HepG2 (cell line): ENCODE results near the gene DOCK4. TPM values are rescaled to one million over a fixed set of nuclear protein-coding genes. Genes with fewer than 3 reads are reported as not detected.

ENCODE experiments used
- ATAC-seq: fragments of 200-7000 bp; cut with Tn5 transposase; 3 replicates; pipeline ENCODE4 v1.9.1; 2020; ENCODE audit warnings: mild to moderate bottlenecking, moderate library complexity
- BruUV-seq: library from RNA; stranded (reverse); fragments of 400-500 nt; replicated peaks from 2 replicates; lab custom pipeline; 2021; lab: Mats Ljungman, UMichigan
- CTCF ChIA-PET: fragments of 300-600 bp; formaldehyde crosslinking; extraction: SDS; loops from one replicate; lab custom pipeline; 2021; ENCODE audit warnings: low total read pairs, inconsistent platforms, low intra/inter-chr PET ratio; lab: Yijun Ruan, JAX
- POLR2A ChIA-PET: fragments of 350-600 bp; sonication (Branson Sonifier 250); formaldehyde crosslinking; loops from one replicate; lab custom pipeline; 2020; ENCODE audit warnings: antibody characterized with exemption, inconsistent platforms; lab: Yijun Ruan, JAX
- DNase-seq: peaks from one replicate; pipeline ENCODE4 v3.0.0-alpha.2; 2015; ENCODE audit warnings: low spot score
- FAIRE-seq: peaks from 3 replicates; lab custom pipeline; 2011; peaks lifted over from hg19 to GRCh38; lab: Jason Lieb, UNC
- H2AFZ ChIP-seq: one replicate; pipeline ENCODE4 v1.6.1; 2011; ENCODE audit warnings: low read length, inconsistent platforms
- H3K27ac ChIP-seq: fragments of 300-600 bp; 3 replicates; pipeline ENCODE4 v1.8.0; 2011; ENCODE audit warnings: mixed run types, mild to moderate bottlenecking, mixed read lengths, low read length, inconsistent platforms; ENCODE audit not compliant: insufficient read depth; ENCODE audit errors: extremely low read length
- H3K27me3 ChIP-seq, 2 experiments: fragments of 200-600 bp in 1 of 2; 2 replicates in 1 of 2; 3 replicates in 1 of 2; pipeline versions ENCODE4 v1.6.0 to v1.8.0; 2011; ENCODE audit warnings: low read length in 2 of 2, mild to moderate bottlenecking in 2 of 2, moderate library complexity in 2 of 2, inconsistent platforms in 1 of 2; ENCODE audit not compliant: insufficient read depth in 2 of 2, control insufficient read depth in 1 of 2
- H3K36me3 ChIP-seq, 2 experiments: fragments of 200-600 bp in 1 of 2; replicated peaks in 1 of 2; 2 replicates in 1 of 2; 3 replicates in 1 of 2; pipeline versions ENCODE4 v1.5.1 to v1.8.0; 2011; ENCODE audit warnings: low read length in 2 of 2, inconsistent platforms in 1 of 2; ENCODE audit not compliant: insufficient read depth in 2 of 2, control insufficient read depth in 1 of 2
- H3K4me1 ChIP-seq: 2 replicates; pipeline ENCODE4 v1.5.1; 2012; ENCODE audit warnings: low read length, inconsistent platforms; ENCODE audit not compliant: insufficient read depth
- H3K4me2 ChIP-seq: 2 replicates; pipeline ENCODE4 v1.6.0; 2011; ENCODE audit warnings: low read depth, low read length, inconsistent platforms
- H3K4me3 ChIP-seq, 3 experiments: fragments of 200-600 bp in 1 of 3; sonication (generic), shearing (Covaris generic) in 1 of 3; replicated peaks in 1 of 3; 2 replicates each; pipeline ENCODE4 v1.5.1; 2011 to 2016; ENCODE audit warnings: low read length in 3 of 3, inconsistent platforms in 2 of 3, low read depth in 2 of 3, mild to moderate bottlenecking in 2 of 3, control low read depth in 1 of 3, mixed read lengths in 1 of 3; ENCODE audit not compliant: insufficient read depth in 1 of 3
- H3K79me2 ChIP-seq: one replicate; pipeline ENCODE4 v1.6.1; 2011; ENCODE audit warnings: low read length, inconsistent platforms; ENCODE audit not compliant: insufficient read depth
- H3K9ac ChIP-seq: 2 replicates; pipeline ENCODE4 v1.6.0; 2011; ENCODE audit warnings: mild to moderate bottlenecking, low read depth, low read length, inconsistent platforms; ENCODE audit not compliant: insufficient read depth
- H3K9me3 ChIP-seq: 2 replicates; pipeline ENCODE4 v1.5.1; 2012; ENCODE audit warnings: mild to moderate bottlenecking, low read length
- H4K20me1 ChIP-seq: 2 replicates; pipeline ENCODE4 v1.6.0; 2011; ENCODE audit warnings: inconsistent platforms, mild to moderate bottlenecking, low read length, moderate library complexity; ENCODE audit not compliant: insufficient read depth
- BCL6 ChIP-seq: IDR thresholded peaks from 2 replicates; pipeline ENCODE4 v1.6.1; 2016; ENCODE audit warnings: missing genetic modification reagents, missing compliant biosample characterization
- CREM ChIP-seq, 2 experiments: sonication (generic) in 1 of 2; formaldehyde crosslinking in 1 of 2; IDR thresholded peaks; 2 replicates each; pipeline versions ENCODE4 v1.4.0 to v1.6.1; 2016 to 2020; ENCODE audit warnings: antibody characterized with exemption in 1 of 2, mild to moderate bottlenecking in 1 of 2, missing genetic modification reagents in 1 of 2
- IRX3 ChIP-seq: sonication (generic); formaldehyde crosslinking; IDR thresholded peaks from 2 replicates; pipeline ENCODE4 v1.8.1; 2023; ENCODE audit warnings: mild to moderate bottlenecking, low read depth, missing genetic modification reagents, borderline replicate concordance
- NCOA2 ChIP-seq: sonication (generic); formaldehyde crosslinking; IDR thresholded peaks from 2 replicates; pipeline ENCODE4 v1.8.0; 2022; ENCODE audit warnings: inconsistent platforms
- PHF21A ChIP-seq: sonication (generic); formaldehyde crosslinking; IDR thresholded peaks from 2 replicates; pipeline ENCODE4 v1.5.0; 2020; ENCODE audit warnings: mild to moderate bottlenecking, missing genetic modification reagents
- SOX13 ChIP-seq, 3 experiments: fragments of 450-650 bp in 1 of 3; sonication (generic) in 1 of 3; formaldehyde crosslinking in 1 of 3; IDR thresholded peaks in 2 of 3; conservative IDR thresholded peaks in 1 of 3; 2 replicates each; pipeline versions ENCODE4 v1.5.0 to v1.6.1; 2016 to 2020; ENCODE audit warnings: antibody characterized with exemption in 1 of 3, mild to moderate bottlenecking in 1 of 3, missing compliant biosample characterization in 1 of 3, missing genetic modification reagents in 1 of 3, moderate library complexity in 1 of 3
- TMF1 ChIP-seq: sonication (generic); formaldehyde crosslinking; IDR thresholded peaks from 2 replicates; pipeline ENCODE4 v1.8.1; 2022; ENCODE audit warnings: low read depth, missing genetic modification reagents
- ZNF501 ChIP-seq: sonication (generic); formaldehyde crosslinking; IDR thresholded peaks from 2 replicates; pipeline ENCODE4 v1.5.1; 2020; ENCODE audit warnings: mild to moderate bottlenecking, moderate library complexity, missing genetic modification reagents
- ZNF780A ChIP-seq: sonication (generic); formaldehyde crosslinking; IDR thresholded peaks from 2 replicates; pipeline ENCODE4 v1.8.0; 2022; ENCODE audit warnings: mild to moderate bottlenecking, missing genetic modification reagents, moderate library complexity
- whole genome bisulfite sequencing: methylation state at CpG from one replicate; pipeline ENCODE4 v1.1.6; 2017; ENCODE audit warnings: low lambda C conversion rate; 5-methylcytosine and 5-hydroxymethylcytosine counted together
- in situ Hi-C: cut with HindIII; loops from 2 replicates; pipeline ENCODE4 v1.10.0; 2017; ENCODE audit warnings: low pct_unique_long_range_greater_than_20kb; ENCODE audit not compliant: extremely low pct_ligation_motif_present
- intact Hi-C: fragments of 100-400 bp; cut with micrococcal nuclease; formaldehyde crosslinking; loops from one replicate; pipeline ENCODE4 v1.10.0; 2022; ENCODE audit not compliant: unreplicated experiment
- polyA plus RNA-seq, 8 experiments: library from polyadenylated mRNA; depleted of rRNA in 3 of 8; stranded (reverse) in 7 of 8; unstranded in 1 of 8; fragments of >200 nt; fragmentation: Illumina TruSeq in 4 of 8; extraction: Trizol in 4 of 8; gene quantifications; 2 replicates each; pipeline versions ENCODE4 v1.2.1 to v1.2.3, GENCODE V29; 2011 to 2016; ENCODE audit warnings: low read depth in 4 of 8, missing spikeins in 1 of 8, mixed read lengths in 1 of 8; ENCODE audit not compliant: insufficient read depth in 1 of 8
- total RNA-seq, 5 experiments: library from RNA; depleted of rRNA; stranded (reverse); fragments of >200 nt; fragmentation: Illumina TruSeq; extraction: Trizol; gene quantifications; 2 replicates each; pipeline ENCODE4 v1.2.3, GENCODE V29; 2016; ENCODE audit warnings: low read depth in 1 of 5
- TF ChIP-seq, protein P1 (sequence below): sonication (generic); formaldehyde crosslinking; conservative IDR thresholded peaks from 2 replicates; pipeline ENCODE4 v1.8.0; 2022; ENCODE audit warnings: mild to moderate bottlenecking, moderate library complexity, missing genetic modification reagents

Gene DOCK4
- total and polyA plus RNA-seq, 2 of the 13 experiments (the other 11 are each of a cell fraction or from before 2014, with no cell fraction given): 13.5 to 17.4 TPM

GRCh38 chr7:112162784-112163506 lies 43.3 kb downstream of the DOCK4 start:
- Histone ChIP-seq H4K20me1 (peaks cover 33% of the 10 kb centered on the region), H3K4me3 (peak overlapping the region in 2 of 3 experiments; percentile 27 to 36; a peak in 2 of 6 replicates), H3K9me3 (no peaks in the 10 kb centered on the region), H3K79me2 (peaks cover 13% of the 10 kb centered on the region), H3K27ac (peak overlapping the region; percentile 39), H3K9ac (no peak overlapping the region), H3K4me1 (peaks cover 43% of the 10 kb centered on the region), H3K27me3 (no peaks in the 10 kb centered on the region), H2AFZ (no peak overlapping the region), H3K4me2 (peak overlapping the region; percentile 76), H3K36me3 (no peaks in the 10 kb centered on the region)
- peak; percentile 24 for ATAC-seq
- intact Hi-C loops (no loop called here), in situ Hi-C loops (no loop called here)
- TF ChIP-seq PHF21A (CRISPR knock-in tag) (peak; percentile 37; the same call in 1 of the 2 replicates), ZNF501 (CRISPR knock-in tag) (no peak), NCOA2 (CRISPR knock-in tag) (0 out of 2 replicates have a peak, but pooled peaks have one; percentile 24), TMF1 (CRISPR knock-in tag) (no peak), ZNF780A (no peak), BCL6 (CRISPR knock-in tag) (0 out of 2 replicates have a peak, but pooled peaks have one; percentile 21), SOX13 (IDR thresholded peaks at IDR 0.05) (no peak), SOX13 (CRISPR knock-in tag; conservative IDR thresholded peaks at IDR 0.05 in 1 of 2, IDR thresholded peaks at IDR 0.05 in 1 of 2) (peak in 1 of 2 experiments; percentile 36; a peak in 1 of 4 replicates), CREM (IDR thresholded peaks at IDR 0.05) (peak; percentile 26; the same call in 1 of the 2 replicates), CREM (CRISPR knock-in tag; IDR thresholded peaks at IDR 0.05) (no peak), IRX3 (CRISPR knock-in tag) (no peak)
- TF ChIP-seq, protein P1, sequence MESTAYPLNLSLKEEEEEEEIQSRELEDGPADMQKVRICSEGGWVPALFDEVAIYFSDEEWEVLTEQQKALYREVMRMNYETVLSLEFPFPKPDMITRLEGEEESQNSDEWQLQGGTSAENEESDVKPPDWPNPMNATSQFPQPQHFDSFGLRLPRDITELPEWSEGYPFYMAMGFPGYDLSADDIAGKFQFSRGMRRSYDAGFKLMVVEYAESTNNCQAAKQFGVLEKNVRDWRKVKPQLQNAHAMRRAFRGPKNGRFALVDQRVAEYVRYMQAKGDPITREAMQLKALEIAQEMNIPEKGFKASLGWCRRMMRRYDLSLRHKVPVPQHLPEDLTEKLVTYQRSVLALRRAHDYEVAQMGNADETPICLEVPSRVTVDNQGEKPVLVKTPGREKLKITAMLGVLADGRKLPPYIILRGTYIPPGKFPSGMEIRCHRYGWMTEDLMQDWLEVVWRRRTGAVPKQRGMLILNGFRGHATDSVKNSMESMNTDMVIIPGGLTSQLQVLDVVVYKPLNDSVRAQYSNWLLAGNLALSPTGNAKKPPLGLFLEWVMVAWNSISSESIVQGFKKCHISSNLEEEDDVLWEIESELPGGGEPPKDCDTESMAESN (CRISPR knock-in tag): no peak
- no peak for DNase-seq
- no TSS peak for BruUV-seq
- 10% methylated on average over 6 of the region's 6 CpGs for WGBS
- ChIA-PET POLR2A (interaction anchor here (0.6 to 1.0 kb wide), 3 partner anchors 30 to 288 kb away, joined by 3 read pairs; no protein-coding TSS in a partner anchor), CTCF (no interaction called here)
- no peak for FAIRE-seq
